CD4-positive, alpha-beta T cell treated with Interleukin-21 for 1 hour (primary cell): Measurements from ENCODE around the gene KDM2B.
"Not testable (repeated sequence)": the region's sequence is repeated elsewhere in the genome, so short reads cannot be mapped to it uniquely, and the experiment has no call there.

Experiments
- DNase-seq: peaks from one replicate; pipeline ENCODE4 v3.0.0-alpha.2; 2020

Gene KDM2B

DNA sequence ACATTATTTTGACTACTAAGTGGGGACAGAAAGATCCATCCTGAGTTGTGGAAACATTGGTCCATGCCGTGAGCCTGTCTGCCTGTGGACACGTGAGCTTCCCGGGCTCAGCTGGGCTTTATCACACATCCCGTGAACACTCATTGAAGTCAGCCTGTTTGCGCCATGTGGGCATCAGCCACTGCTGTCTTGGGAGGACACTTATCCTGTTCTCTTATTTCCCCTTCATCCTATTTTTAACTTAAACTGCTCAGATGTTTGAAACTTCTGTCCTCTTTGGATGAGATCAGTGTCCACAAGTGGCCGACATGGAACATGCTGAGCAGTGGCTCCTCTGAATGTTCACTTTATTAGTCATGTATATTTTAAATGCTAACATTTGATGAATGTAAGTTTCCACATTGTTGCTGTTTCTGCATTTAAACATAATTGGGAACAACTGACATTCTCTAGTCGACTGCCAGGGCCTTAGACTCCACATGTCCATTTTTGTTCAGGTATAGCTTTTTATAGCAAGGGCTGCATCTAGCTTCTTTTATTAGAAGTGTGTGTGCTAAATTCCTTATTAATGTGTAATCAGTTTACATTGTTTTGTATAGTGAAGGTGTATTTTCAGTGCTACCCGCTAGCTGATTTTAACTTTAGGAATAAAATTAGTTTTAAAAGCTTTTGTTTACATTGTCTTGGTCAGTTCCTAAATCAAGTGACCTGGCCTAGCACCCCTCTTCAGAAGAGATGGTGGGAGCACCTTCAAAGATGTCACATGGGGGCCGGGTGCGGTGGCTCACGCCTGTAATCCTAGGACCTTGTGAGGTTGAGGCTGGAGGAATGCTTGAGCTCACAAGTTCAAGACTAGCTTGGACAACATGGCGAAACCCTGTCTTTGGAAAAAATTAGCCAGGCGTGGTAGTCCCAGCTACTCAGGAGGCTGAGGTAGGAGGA, 156.9 kb downstream of the KDM2B start:
- no peak for DNase-seq

- no peak for DNase-seq
These were observed 157.6 kb downstream of the KDM2B start for GRCh38 chr12:121423253-121423652.

GRCh38 chr12:121420109-121420508, 160.7 kb downstream of the KDM2B start:
- no peak for DNase-seq

GRCh38 chr12:121417847-121418246, 163.0 kb downstream of the KDM2B start:
- DNase-seq = no peak

DNA sequence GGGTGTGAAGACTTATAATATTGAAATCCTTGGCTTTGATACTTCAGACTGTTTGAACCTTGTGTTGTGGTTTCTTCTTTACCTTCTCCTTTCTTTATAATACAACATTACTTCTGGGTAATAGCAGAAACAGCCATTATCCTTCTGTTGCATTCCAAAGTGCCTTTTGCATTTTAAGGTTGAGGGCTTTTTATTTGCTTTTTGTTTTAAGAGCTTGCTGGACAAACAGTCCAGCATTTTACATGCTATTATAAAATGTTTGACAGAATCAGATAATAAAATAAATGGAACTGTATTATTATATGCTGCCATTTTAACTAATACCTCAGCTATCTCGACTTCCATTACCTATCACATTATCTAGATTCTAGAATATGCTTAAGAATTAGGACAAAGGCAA, 166.9 kb downstream of the KDM2B start:
- no peak for DNase-seq

DNA sequence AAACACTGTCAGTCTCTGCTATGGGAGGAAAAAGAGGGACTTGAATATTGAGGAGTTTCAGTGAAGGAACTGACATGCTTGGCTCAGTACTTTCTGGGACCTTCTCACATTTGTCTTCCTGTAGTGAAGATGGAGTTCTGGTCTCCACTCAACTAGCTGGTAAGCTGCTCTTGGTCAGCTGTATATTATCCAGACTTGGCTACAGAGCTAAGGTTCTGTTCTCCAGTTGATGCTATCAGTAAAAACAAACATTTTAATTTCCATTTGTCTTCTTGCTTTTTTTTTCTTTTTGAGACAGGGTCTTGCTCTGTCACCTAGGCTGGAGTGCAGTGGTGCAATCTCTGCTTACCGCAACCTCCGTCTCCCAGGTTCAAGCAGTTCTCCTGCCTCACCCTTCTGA, 175.6 kb downstream of the KDM2B start:
- DNase-seq = no peak

- DNase-seq = no peak
These were observed 176.1 kb downstream of the KDM2B start for GRCh38 chr12:121404734-121405133.

- DNase-seq = no peak
These were observed 177.1 kb downstream of the KDM2B start for GRCh38 chr12:121403721-121404120.

- DNase-seq = peak; percentile 65
These were observed 180.3 kb downstream of the KDM2B start for GRCh38 chr12:121400332-121401139.

- peak; percentile 98 for DNase-seq
These were observed 181.2 kb downstream of the KDM2B start, which contains the start of gene RNF34 for GRCh38 chr12:121399391-121400331. RNF34 (plus strand) TSS chr12:121400118; CDS start chr12:121400213, 95 bp downstream.

DNA sequence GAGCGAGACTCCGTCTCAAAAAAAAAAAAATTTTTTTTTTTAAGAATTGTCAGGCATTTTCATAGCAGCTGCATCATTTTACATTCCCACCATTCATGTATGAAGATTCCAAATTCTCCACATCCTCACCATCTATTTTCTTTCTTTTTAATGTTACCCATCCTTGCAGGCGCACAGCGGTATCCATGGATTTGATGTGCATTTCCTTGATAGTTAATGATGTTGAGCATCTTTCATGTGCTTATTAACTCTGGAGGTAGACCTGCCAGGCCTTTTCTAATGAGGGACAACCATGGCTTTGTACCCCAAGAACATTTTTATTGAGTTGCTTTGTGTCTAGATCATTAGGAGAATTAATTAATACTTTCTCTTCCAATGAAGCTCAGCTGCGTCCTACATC, 182.5 kb downstream of the KDM2B start:
- no peak for DNase-seq

DNA sequence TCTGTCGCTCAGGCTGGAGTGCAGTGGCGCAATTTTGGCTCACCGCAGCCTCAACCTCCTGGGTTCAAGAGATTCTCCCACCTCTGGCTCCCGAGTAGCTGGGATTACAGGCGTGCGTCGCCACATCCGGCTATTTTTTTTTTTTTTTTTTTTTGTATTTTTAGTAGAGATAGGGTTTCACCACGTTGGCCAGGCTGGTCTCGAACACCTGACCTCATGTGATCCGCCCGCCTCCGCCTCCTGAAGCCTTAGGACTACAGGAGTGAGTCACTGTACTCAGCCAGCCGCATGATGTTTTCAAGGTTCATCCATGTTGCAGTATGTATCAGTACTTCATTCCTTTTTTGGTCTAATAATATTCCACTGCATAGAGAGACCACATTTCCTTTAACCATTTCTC, 183.3 kb downstream of the KDM2B start:
- no peak for DNase-seq

- no peak for DNase-seq
These were observed 188.5 kb downstream of the KDM2B start for GRCh38 chr12:121392325-121392716.

GRCh38 chr12:121391619-121392324, 189.1 kb downstream of the KDM2B start:
- peak; percentile 50 for DNase-seq

- DNase-seq = no peak
These were observed 190.0 kb downstream of the KDM2B start for GRCh38 chr12:121390856-121391255.

GRCh38 chr12:121388421-121388981, 192.3 kb downstream of the KDM2B start:
- DNase-seq = no peak

DNA sequence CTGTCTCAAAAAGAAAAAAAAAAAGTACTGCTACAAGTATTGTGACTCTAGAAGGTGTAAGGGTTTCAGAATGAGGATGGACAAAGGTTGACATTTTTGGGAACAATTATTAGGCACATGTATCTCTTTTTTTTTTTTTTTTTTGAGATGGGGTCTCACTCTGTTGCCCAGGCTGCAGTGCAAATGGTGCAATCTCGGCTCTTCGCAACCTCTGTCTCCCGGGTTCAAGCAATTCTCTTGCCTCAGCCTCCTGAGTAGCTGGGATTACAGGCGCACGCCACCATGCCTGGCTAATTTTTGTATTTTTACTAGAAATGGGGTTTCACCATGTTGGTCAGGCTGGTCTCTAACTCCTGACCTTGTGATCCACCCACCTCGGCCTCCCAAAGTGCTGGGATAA, 195.9 kb downstream of the KDM2B start:
- DNase-seq = not testable (repeated sequence)

DNA sequence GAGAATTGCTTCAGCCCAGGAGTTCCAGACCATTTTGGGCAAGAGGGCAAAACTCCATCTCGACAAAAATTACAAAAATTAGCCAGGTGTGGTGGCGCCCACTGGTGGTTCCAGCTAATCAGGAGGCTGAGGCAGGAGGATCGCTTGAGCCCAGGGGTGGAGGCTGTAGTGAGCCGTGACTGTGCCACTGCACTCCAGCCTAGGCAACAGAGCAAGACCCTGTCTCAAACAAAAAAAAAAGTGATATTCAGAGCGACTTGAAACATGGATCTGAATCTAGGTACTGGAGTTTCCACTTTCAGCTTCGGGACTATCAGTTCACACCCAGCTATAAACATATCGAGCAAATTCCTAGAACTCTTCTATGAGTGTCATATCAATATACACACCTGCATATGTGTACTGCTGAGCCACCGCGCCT, 197.2 kb downstream of the KDM2B start:
- DNase-seq = no peak

GRCh38 chr12:121379945-121380344, 200.9 kb downstream of the KDM2B start:
- no peak for DNase-seq
